ENCODE measurements around the gene ADAMTS3. TPM values are rescaled to one million over a fixed set of nuclear protein-coding genes. Genes with fewer than 3 reads are reported as not detected.
"Not testable (repeated sequence)": the region's sequence is repeated elsewhere in the genome, so short reads cannot be mapped to it uniquely, and the experiment has no call there.

ADAMTS3 gene
- total RNA-seq, 4 donors from 2014 or later, result 0.47 to 30.4 (median 10.2) TPM

GRCh38 chr4:72432975-72433374 is 136.0 kb downstream of the ADAMTS3 start:
- TF ChIP-seq CTCF (IDR thresholded peaks at IDR 0.05), result no peak
- no peak for ATAC-seq (ENCODE audit: low FRiP score)
- DNase-seq (ENCODE audit: low spot score), result no peak

- DNase-seq (ENCODE audit: low spot score) (no peak), ATAC-seq (ENCODE audit: low FRiP score) (no peak)
- no peak for TF ChIP-seq CTCF (IDR thresholded peaks at IDR 0.05)
Measured at GRCh38 chr4:72432282-72432681, 136.7 kb downstream of the ADAMTS3 start.

DNA sequence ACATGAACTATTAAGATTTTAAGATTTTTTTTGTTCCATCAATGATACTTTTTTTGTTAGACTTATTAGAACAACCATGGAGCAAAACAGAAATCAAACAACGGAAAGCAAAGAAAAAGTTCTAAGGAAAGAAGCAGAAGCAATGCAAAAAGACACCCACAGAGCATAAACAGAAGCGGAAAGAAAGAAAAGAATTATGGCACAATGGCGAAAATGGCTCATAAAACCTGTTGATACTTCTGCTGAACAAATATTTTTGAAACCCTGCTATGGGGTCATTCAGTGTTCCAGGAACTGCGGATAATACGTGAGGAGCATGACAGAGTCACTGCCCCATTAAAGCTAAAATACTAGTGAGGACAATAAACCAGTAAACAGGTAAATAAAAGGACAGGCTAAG is 138.0 kb downstream of the ADAMTS3 start:
- ATAC-seq (ENCODE audit: low FRiP score) (no peak), DNase-seq (ENCODE audit: low spot score) (no peak)
- no peak for TF ChIP-seq CTCF (IDR thresholded peaks at IDR 0.05)

DNA sequence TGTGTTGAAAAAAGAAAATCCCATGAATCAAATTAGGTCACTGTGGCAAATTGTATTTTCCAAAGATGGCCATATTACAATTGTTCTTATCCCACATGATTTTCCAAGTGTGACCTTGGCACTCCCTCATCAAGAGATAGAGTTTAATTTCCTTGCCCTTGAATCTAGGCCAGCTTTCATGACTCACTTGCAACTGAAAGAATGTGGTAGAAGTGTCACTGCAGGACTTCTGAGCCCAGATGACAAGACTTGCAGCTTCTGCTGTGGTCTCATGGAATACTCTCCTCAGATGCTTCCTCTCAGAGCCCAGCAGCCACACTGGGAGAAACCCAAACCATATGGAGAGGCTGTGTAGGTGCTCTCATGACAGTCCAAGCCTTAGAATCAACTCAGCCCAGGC is 139.0 kb downstream of the ADAMTS3 start:
- no peak for TF ChIP-seq CTCF (IDR thresholded peaks at IDR 0.05)
- DNase-seq (ENCODE audit: low spot score) (no peak), ATAC-seq (ENCODE audit: low FRiP score) (no peak)

GRCh38 chr4:72429397-72429889 is 139.6 kb downstream of the ADAMTS3 start:
- DNase-seq (ENCODE audit: low spot score), result no peak
- no peak for TF ChIP-seq CTCF (IDR thresholded peaks at IDR 0.05)
- ATAC-seq (ENCODE audit: low FRiP score), result no peak

- DNase-seq (ENCODE audit: low spot score), result no peak
- TF ChIP-seq CTCF (IDR thresholded peaks at IDR 0.05), result no peak
- ATAC-seq (ENCODE audit: low FRiP score), result no peak
Measured at GRCh38 chr4:72427057-72427456, 142.0 kb downstream of the ADAMTS3 start.

DNA sequence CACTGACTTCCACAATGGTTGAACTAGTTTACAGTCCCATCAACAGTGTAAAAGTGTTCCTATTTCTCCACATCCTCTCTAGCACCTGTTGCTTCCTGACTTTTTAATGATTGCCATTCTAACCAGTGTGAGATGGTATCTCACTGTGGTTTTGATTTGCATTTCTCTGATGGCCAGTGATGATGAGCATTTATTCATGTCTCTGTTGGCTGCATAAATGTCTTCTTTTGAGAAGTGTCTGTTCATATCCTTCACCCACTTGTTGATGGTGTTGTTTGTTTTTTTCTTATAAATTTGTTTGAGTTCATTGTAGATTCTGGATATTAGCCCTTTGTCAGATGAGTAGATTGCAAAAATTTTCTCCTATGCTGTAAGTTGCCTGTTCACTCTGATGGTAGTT is 143.1 kb downstream of the ADAMTS3 start:
- DNase-seq (ENCODE audit: low spot score); ATAC-seq (ENCODE audit: low FRiP score): not testable (repeated sequence)

DNA sequence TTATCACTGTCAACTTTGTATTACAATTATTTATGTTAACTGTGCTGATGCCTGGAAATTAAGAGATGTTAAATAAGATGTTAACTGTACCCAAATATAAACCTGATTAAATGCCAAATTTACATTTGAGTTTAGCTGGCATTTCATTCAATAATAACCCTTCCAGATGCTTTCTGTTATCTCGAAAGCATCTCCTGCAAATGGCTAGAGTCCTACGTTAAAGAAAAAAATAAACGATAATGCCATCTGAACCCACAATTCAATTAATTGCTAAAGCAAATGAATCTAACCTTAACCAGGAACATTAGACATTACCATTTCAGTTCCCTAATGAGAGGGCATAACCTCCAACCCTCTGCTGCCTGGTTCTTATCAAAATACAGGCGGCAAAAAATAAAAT is 145.0 kb downstream of the ADAMTS3 start:
- no peak for TF ChIP-seq CTCF (IDR thresholded peaks at IDR 0.05)
- DNase-seq (ENCODE audit: low spot score), result no peak
- no peak for ATAC-seq (ENCODE audit: low FRiP score)

Data from omental fat pad (tissue), 4 donors.